ENCODE data around the gene CCDC14.
A peak's percentile ranks its signal among the peaks of the same experiment; 100 is the strongest.
"Not testable (repeated sequence)": the region's sequence is repeated elsewhere in the genome, so short reads cannot be mapped to it uniquely, and the experiment has no call there.

CCDC14 gene

DNA sequence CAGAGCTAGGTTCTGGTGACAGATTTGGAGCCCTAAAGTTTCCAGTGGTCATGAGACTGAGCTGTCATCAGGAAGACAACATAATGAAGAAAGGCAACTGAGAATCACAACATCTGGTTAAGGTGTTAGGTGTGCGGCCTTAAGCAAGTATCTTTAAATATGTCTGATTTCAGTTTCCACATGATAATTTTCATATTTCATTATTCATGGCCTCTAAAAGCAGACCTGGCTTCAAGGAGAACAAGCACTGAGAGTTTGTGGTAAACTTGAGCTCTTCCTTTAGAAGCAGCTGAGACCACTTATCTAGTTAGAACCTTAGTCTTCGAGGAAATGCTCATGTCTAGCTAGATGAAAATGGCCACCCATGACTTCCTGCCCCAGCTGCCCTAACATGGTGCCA, 51.2 kb downstream of the CCDC14 start:
- no peak for DNase-seq

DNA sequence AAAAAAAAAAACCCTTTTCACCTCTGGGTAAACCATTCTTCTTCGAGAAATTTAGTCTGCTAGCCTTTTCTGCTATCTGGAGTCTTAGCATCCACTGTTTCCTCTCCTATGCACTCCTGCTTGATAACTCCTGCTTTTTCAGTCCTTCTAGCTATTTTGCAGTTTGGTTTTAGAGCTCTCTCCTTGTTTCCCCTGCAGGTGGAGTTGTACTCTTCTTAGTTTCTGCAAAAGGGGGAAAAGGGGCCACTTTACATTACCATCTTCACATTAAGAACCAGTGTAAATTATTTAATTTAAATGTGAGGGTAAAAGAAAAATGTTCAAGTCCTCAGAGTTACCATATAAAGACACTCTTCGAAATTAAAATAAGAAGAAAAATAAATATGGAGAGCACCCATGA, 53.3 kb downstream of the CCDC14 start:
- no peak for DNase-seq

DNA sequence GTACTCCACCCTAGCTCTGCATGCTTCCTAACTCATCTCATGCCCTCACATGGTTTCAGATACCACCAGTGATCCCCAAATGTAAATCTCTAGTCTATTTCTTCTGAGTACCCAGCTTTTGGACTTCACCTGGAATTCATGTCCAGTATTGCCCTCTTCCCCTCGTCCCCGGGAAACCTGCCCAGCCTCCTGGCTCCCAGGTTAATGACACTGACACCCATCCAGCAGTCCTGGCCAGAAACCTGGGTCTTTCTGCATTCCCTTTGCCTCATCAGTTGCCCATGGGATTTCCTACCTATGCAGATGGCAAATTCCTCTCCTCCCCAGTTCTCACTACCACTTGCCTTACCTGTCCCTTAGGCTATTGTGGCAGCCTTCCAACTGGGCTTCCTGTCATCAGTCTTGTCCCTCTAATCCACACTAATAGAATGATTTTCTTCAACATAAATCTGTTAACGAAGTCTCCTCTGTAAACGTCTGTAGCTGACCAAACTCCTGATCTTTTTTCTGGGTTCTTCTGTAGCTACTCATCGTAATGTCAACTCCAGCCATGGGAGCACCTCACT, 61.6 kb downstream of the CCDC14 start:
- no peak for DNase-seq

DNA sequence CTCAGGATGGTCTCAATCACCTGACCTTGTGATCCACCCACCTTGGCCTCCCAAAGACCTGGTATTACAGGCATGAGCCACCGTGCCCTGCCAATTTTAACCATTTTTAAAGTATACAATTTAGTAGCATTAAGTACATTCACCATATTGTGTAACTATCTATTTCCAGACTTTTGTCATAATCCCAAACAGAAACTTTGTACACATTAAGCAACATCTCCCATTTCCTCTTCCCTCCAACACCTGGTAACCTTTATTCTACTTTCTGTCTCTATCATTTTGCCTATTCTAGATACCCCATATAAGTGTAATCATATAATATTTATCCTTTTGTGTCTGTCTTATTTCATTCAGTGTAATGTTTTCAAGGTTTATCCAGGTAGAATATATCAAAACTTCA, 68.0 kb downstream of the CCDC14 start:
- DNase-seq: no peak

DNA sequence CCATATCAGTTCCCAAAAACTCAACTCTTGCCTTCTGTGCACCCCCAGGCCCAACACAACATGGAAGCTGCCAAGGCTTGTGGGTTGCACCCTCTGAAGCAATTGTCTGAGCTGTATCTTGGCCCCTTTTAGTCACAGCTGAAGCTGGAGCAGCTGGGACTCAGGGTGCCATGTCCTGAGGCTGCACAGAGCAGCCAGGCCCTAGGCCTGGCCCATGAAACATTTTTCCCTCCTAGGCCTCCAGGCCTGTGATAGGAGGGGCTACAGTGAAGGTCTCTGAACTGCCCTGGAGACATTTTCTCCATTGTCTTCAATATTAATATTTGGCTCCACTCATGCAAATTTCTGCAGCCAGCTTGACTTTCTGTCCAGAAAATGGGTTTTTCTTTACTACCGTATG, 68.8 kb downstream of the CCDC14 start:
- no peak for DNase-seq

DNA sequence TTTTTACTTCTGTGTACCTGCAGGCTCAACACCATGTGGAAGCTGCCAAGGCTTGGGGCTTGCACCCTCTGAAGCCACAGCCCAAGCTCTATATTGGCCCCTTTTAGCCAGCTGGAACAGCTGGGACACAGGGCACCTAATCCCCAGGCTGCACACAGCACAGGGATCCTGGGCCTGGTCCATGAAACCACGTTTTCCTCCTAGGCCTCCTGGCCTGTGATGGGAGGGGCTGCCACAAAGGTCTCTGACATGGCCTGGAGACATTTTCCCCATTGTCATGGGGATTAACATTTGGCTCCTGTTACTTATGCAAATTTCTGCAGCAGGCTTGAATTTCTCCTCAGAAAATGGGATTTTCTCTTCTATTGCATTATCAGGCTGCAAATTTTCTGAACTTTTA, 70.0 kb downstream of the CCDC14 start:
- DNase-seq: not testable (repeated sequence)

DNA sequence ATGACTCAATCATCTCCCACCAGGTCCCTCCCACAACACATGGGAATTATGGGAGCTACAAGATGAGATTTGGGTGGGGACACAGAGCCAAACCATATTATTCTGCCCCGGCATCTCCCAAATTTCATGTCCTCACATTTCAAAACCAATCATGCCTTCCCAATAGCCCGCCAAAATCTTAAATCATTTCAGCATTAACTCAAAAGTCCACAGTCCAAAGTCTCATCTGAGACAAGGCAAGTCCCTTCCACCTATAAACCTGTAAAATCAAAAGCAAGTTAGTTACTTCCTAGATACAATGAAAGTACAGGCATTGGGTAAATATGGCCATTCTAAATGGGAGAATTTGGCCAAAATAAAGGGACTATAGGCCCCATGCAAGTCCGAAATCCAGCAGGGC, 70.9 kb downstream of the CCDC14 start:
- DNase-seq: not testable (repeated sequence)

DNA sequence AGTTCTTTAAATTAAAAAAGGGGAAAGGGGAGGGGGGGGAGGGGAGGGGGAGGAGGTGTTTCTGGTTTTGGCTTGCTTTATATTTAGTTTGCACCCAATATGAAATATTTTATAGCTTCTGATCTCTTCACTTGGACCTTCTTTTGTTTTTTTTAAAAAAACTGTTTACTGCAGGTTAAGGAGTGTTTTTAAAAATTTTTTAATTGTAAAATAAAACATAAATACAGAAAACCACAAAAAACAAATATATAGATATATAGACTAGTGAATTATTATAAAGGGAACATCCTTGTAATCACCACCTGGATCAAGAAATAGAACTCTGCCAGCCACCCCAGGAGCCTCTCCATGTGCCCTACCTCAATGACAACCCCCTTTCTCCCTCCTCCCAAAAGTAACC, 76.0 kb downstream of the CCDC14 start:
- DNase-seq: no peak

DNA sequence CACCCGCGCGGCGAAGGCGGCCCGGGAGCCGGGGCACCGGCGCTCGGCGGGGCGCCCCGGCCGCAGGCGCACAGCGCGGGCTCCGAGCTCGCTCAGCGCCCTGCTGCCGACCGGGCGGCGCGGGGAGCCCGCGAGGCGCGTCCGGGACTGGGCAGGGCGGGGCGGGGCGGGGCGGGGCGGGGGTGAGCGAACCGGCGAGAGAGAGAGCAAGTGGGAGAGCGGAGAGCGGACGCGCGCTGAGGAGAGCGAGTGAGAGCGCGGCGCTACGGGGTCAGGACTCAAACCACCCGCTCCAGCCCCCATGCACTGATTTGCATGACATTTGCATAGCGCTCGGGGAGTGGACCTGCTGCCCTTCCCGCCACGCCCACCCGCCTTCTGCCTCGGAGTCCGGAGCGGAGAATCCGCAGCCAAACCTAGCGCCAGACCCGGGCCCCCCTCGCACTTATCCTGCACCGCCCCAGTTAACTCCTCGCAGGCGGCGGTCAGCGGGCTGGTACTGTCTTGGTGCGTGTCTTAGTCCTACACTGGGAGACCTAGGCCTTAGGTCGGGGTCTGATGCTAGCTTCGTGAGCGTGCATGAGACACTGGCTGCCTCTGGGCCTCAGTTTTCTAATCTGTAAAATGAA, 76.7 kb downstream of the CCDC14 start, which contains the start of gene MYLK:
Gene MYLK (minus strand): TSS at position 130 of the 629 bp plus-strand sequence. CDS start 90,491 bp downstream, outside the sequence.
- DNase-seq: peak in 8 of 56 donors; percentile 4 to 48 (median 12)

DNA sequence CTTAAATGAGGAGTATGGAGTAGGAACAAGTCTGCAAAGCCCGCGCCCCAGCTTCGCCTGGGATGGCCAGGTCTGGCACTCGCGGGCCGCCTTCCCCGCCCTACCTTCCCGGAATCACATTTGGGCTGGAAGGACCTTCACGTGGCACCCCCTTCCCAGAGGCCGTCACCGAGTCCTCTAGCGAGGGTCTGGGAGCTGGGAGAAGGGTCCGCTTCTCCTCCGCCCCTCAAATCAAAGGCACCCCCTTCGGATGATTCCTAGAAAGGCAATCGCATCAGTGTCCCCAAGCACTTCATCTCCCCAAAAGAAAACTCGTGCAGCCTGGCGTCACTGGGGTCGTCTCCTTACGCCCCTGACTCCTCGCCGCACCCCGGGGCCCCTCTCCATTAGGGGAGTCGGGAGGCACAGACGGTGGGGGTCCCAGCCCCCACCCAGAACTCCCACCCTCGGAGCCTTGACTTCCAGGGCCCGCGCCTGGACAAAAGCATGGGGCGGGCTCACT, 77.3 kb downstream of the CCDC14 start:
- DNase-seq: no peak

DNA sequence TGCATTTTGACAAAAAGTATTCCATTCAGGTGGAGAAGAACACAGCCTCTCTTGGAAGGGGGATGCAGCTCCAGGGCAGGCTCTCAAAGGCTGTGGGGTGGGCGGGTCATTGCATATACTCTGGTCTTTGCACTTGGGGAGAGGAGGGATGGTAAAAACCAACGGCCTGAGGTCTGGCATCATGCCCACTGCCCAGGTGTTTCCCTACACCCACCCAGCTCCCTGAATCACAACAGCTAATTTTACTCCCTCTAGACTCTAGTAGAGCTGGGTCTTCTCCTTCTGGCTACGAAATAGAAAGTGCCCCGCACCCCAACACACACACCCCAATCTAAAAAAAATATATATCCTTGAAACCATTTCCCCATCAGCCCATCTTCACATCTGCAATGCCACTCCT, 77.9 kb downstream of the CCDC14 start:
- DNase-seq: no peak

DNA sequence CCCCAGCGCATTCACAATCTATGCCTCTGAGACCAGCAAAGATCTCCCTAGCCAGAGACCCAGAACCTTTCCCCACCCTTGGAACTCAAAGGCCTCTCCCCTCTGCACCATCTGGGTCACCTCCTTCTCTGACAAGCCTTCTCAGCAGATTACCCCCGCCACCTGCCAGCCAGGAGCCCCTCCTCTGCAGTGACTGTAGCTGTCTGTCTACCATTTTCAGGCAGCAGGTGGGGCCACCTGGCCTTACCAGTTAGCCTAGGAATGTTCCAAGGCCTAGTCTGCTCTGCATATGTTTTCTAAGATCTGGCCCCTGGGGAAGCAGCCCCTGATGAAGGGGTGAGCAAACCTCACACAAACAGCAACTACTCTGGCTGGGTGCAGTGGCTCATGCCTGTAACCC, 79.3 kb downstream of the CCDC14 start:
- no peak for DNase-seq

DNA sequence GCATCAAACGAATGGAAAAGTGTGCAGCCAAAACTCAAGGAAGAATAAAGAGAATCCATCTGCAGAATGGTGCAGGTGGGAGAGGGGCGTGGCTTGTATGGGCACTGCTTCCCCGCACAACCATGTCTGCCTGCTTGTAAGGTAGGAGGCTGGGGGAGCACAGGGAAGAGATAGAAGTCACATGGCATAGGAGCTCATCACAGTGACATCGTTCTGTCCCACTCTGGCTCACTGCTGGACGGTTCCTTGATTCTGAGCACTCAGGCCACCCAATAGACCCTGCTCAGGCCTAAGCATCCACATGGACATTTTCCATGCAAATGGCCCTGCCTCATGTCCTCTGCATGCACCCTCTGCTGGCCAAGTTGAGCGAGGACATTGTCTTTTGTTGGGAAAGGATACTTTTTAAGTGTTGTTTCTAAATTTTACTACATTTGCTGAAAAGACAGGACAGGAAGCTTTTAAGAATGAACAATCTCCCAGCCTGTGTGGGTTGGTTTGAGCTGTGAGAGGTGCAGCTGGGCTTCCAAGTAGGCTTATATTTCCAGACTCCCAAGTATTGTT, 79.9 kb downstream of the CCDC14 start:
- DNase-seq: peak in 3 of 56 donors; percentile 6 to 9 (median 7)

DNA sequence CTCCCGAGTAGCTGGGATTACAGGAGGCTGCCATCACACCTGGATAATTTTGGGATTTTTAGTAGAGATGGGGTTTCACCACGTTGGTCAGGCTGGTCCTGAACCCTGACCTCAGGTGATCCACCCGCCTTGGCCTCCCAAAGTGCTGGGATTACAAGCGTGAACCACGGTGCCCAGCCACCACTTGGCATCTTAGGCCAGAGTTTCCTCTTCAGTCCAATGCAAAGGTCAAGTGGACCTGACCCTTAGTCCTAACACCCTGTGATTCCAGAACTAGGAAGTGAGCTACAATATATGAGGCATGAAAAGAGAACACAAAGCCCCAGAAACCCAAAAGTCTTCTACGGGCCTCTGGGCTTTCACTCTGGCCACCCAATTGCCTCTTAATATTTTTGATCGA, 82.2 kb downstream of the CCDC14 start:
- DNase-seq: no peak

DNA sequence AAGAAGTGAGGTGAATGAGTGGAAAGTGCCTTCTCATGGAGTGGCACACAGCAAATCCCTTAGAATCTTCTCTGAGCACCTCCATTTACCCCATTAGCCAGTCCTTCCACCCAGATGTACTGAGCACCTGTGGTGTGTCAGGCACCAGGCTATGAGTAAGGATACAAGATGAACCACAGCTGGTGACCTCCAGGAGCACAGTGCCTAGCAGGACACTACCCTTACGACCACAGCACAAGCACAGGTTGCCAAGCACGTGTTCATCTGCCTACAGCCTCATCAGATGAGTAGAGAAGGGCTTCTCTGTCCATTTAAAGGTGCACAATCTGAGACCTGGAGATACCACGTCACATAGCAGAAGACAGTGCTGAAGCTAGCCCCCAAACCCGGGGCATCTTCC, 83.1 kb downstream of the CCDC14 start:
- no peak for DNase-seq

DNA sequence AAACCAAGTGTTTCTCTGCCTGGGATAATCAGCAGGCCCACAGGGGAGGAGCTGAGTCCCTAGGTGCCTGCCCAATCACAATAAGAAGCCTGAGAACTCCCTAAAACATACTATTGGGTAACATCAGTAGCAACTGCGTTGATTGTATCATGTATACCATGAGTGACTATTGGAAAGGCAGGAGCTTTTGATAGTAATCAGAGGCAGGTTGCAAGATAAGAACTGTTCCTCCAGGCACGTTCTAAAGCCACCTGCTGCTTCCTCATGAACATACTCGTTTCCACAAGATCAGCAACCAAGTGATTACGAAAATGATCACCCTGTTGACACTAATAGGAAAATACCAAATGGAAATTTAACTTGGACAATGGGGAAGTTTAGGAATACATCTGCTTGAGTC, 83.6 kb downstream of the CCDC14 start:
- no peak for DNase-seq

DNA sequence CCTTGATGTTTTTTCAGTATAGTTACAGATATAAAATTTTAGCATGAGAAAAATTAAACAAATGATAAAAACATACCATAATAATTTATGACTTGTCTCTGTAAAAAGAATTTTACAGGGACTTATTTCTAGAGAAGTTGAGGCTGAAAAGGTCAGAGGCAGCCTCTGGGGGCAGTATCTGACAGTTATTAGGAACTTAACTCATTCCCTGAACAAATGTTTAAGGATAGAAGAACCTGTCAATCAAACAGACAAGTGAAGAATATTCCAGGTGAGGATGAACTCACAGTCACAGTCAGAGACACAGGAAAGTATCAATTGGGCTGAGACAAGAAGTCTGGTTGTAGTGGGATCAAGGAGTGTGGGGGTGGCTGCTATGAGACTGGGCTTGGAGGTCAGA, 84.2 kb downstream of the CCDC14 start:
- no peak for DNase-seq

DNA sequence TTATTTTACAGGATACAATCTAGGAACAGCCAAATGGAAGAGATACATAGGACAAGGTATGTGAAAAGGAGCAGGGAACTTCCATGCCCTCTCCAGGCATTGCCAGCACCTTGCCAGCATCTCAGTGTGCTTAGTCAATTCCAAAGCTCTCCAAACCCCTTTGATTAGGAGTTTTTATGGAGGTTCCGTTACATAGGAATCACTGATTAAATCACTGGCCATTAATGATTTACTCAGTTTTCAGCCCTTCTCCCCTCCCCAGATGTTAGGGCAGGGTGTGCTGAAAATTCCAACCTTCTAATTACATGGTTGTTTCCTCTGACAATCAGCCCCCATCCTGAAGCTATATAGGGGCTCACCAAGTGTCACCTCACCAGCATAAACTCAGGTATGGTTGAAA, 88.4 kb downstream of the CCDC14 start:
- no peak for DNase-seq

DNA sequence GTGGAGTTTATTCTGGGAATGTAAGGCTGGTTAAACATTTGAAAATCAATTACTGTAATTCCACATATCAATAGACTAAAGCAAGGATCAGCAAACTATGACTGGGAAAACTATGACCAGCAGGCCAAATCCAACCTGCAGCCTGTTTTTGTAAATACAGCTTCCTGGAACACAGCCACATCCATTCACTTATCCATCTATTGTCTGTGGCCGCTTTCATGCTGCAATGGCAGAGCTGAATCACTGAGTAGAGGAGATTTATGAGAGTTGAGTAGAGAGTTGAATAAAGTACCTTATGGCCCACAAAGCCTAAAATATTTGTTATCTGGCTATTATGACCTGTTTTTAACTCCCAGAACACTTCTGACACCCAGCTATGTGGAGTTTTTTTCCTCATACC, 89.1 kb downstream of the CCDC14 start:
- DNase-seq: no peak

DNA sequence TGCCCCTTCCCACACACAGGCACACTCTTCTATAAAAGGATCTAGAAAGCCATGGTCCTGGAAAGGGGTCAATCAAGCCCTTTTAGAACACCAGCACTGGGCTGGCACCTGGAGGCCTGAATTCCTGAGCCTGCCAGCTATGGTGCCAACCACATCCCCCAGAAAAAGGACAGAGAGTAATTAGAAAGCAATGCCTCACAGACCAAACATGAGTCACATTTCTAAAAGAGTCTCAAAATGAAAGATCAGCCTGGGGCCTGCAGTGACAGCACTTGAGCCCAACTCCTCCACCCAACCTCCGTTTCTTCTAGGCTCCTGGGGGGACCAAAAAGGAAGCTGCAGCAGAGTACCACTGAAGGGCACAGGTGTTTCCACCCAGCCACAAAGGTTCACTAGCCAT, 91.0 kb downstream of the CCDC14 start:
- DNase-seq: no peak

DNA sequence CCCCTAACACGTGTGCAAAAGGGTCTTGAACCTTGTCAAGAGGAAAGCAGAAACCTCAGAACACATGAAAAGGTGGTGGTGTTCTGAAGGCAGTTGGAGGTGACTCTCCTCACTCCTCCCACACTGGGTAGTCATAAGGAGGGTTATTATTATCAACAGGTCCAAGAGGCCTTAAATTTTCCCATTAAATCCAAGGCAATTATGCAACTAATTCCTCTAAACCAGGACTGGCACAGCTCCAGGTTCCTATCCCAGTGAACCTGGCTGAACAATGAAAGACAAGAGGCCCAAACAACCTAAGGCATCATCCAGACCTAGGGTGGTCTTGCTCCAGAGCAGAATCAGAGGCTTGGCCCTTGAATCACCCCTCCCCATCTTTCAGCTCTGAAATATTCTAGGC, 91.9 kb downstream of the CCDC14 start:
- no peak for DNase-seq

DNA sequence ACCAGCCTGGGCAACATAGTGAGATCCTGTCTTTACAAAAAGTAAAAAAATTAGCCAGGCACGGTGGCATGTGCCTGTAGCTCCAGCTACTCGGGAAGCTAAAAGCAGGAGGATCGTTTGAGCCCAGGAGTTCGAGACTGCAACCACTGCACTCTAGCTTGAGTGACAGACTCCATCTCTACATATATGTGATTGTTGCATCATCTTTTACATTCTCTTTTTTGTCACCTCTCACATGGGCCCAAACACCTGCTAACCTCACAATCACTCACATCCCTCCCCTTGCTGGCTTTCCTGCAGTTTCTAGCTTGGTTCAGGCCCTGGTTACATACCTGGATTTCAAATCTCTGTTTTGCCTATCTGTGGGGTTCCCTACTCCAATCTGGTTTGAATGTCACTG, 96.3 kb downstream of the CCDC14 start:
- no peak for DNase-seq
